PFSK-1 (cell line): ENCODE measurements around the gene SAMD11.

Experiments used
- FOXP2 ChIP-seq: optimal IDR thresholded peaks from 2 replicates; pipeline ENCODE3; 2011; ENCODE audit warnings: borderline replicate concordance, control low read depth, inconsistent platforms; ENCODE audit not compliant: insufficient read depth; ENCODE audit errors: extremely low read length, extremely low read depth
- POLR2AphosphoS5 ChIP-seq: IDR thresholded peaks from 2 replicates; pipeline ENCODE4 v1.6.1; 2012; ENCODE audit warnings: low read depth, mild to moderate bottlenecking, control low read depth, low read length, moderate library complexity
- REST ChIP-seq, 2 experiments: IDR thresholded peaks; 2 replicates each; pipeline versions ENCODE4 v1.6.1 to v1.8.0; 2011 to 2012; ENCODE audit warnings: low read depth in 2 of 2, low read length in 2 of 2, control low read depth in 1 of 2, inconsistent platforms in 1 of 2, mild to moderate bottlenecking in 1 of 2, moderate library complexity in 1 of 2; ENCODE audit not compliant: insufficient read depth in 1 of 2
- SIN3A ChIP-seq: IDR thresholded peaks from 2 replicates; pipeline ENCODE4 v1.6.1; 2012; ENCODE audit warnings: mild to moderate bottlenecking, low read length, moderate library complexity, borderline replicate concordance; ENCODE audit not compliant: insufficient read depth
- TAF1 ChIP-seq: IDR thresholded peaks from 2 replicates; pipeline ENCODE4 v1.6.1; 2012; ENCODE audit warnings: low read length, control low read depth, borderline replicate concordance; ENCODE audit not compliant: insufficient read depth

Gene SAMD11

GRCh38 chr1:980137-980571 is 56.4 kb downstream of the SAMD11 start:
- TF ChIP-seq POLR2AphosphoS5: no peak
- no peak for TF ChIP-seq TAF1
- no peak for TF ChIP-seq FOXP2
- TF ChIP-seq REST (IDR thresholded peaks at IDR 0.05; ENCODE audit: insufficient read depth in 1 of 2, low read depth in 2 of 2, low read length in 2 of 2): no peak
- TF ChIP-seq SIN3A: no peak

- TF ChIP-seq POLR2AphosphoS5: no peak
- TF ChIP-seq SIN3A: no peak
- TF ChIP-seq FOXP2: no peak
- no peak for TF ChIP-seq REST (IDR thresholded peaks at IDR 0.05; ENCODE audit: insufficient read depth in 1 of 2, low read depth in 2 of 2, low read length in 2 of 2)
- TF ChIP-seq TAF1: no peak
Observed at GRCh38 chr1:980602-981395, 57.1 kb downstream of the SAMD11 start.

- TF ChIP-seq FOXP2 (no peak), POLR2AphosphoS5 (no peak), TAF1 (no peak), SIN3A (no peak), REST (IDR thresholded peaks at IDR 0.05; ENCODE audit: insufficient read depth in 1 of 2, low read depth in 2 of 2, low read length in 2 of 2) (no peak)
Observed at GRCh38 chr1:981491-981954, 57.8 kb downstream of the SAMD11 start.

- TF ChIP-seq FOXP2: no peak
- no peak for TF ChIP-seq POLR2AphosphoS5
- TF ChIP-seq TAF1: no peak
- TF ChIP-seq REST (IDR thresholded peaks at IDR 0.05; ENCODE audit: insufficient read depth in 1 of 2, low read depth in 2 of 2, low read length in 2 of 2): no peak
- TF ChIP-seq SIN3A: no peak
Observed at GRCh38 chr1:981955-982558, 58.3 kb downstream of the SAMD11 start, which contains the start of gene PERM1. Gene PERM1 (minus strand): TSS chr1:982093. CDS start chr1:981029, 1,064 bp downstream.
